Measurements from ENCODE around the gene STX19. TPM values are rescaled to one million over a fixed set of nuclear protein-coding genes. Genes with fewer than 3 reads are reported as not detected.
"Not testable (repeated sequence)": the region's sequence is repeated elsewhere in the genome, so short reads cannot be mapped to it uniquely, and the experiment has no call there.

STX19 gene
- total RNA-seq, 1 donor from 2014 or later, result not detected

DNA sequence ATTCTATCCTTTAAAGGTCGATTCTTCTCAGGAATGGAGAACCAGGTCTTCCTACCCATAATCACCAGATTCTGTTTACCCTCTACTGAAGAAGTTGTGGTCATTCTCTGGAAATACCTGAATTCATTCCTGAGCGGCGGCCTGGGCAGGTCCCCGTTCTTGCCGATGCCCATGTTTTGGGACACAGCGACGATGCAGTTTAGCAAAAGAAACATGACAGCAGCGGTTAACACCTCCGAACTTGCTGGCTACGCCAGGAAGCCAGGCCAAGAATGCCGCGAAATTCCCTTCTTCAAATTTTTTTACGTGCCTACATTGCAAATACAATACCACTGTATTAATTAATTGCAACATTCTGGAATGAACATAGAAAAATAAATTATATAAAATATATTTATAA is 32.9 kb upstream of the STX19 start:
- H3K4me3 ChIP-seq (ENCODE audit: low read depth, low read length), result no peak overlapping the region
- no peak for TF ChIP-seq CTCF (conservative IDR thresholded peaks at IDR 0.05; ENCODE audit: low read depth, low read length)
- DNase-seq (ENCODE audit: low read depth), result no peak

DNA sequence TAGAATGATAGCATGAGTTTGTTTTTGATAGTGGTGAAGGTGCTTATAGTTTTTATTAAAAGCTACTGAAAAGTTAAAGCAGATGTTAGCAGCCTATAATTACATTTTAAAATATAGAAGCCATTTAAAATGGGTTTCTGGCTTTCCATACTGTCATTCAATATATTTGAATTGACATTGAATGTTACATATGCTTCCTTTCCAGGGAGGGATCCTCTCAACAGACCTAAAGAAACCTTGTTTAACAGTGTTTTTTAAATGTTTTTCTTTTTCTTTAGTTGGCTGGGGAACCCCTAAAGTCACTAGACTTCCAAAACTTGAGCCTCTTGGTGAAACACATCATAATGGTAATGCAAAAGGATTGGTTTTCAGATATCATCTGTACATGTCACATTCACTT is 22.1 kb upstream of the STX19 start:
- TF ChIP-seq CTCF (conservative IDR thresholded peaks at IDR 0.05; ENCODE audit: low read depth, low read length), result no peak
- no peak for DNase-seq (ENCODE audit: low read depth)
- no peak overlapping the region for H3K4me3 ChIP-seq (ENCODE audit: low read depth, low read length)

DNA sequence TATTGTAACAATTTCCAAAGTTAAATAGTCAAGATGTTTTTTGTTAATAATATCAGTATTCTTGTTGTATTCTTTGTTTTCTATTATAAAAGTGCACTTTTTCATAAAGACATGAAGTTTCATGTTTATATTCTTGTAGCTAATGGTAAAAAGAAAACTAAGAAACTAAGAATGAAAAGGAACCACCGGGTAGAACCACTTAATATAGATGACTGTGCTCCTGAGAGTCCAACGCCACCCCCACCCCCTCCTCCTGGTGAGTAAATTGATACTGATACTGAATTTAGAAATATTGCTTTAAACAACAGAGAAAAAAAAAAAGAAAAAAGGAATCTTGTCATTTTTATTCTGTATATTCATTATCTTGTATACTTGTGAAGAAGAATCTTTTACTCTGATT is 20.9 kb upstream of the STX19 start:
- H3K4me3 ChIP-seq (ENCODE audit: low read depth, low read length), result no peak overlapping the region
- no peak for TF ChIP-seq CTCF (conservative IDR thresholded peaks at IDR 0.05; ENCODE audit: low read depth, low read length)
- DNase-seq (ENCODE audit: low read depth), result no peak

- no peak for TF ChIP-seq CTCF (conservative IDR thresholded peaks at IDR 0.05; ENCODE audit: low read depth, low read length)
- H3K4me3 ChIP-seq (ENCODE audit: low read depth, low read length), result no peak overlapping the region
- no peak for DNase-seq (ENCODE audit: low read depth)
Observed at GRCh38 chr3:94046533-94046932, 18.1 kb upstream of the STX19 start.

DNA sequence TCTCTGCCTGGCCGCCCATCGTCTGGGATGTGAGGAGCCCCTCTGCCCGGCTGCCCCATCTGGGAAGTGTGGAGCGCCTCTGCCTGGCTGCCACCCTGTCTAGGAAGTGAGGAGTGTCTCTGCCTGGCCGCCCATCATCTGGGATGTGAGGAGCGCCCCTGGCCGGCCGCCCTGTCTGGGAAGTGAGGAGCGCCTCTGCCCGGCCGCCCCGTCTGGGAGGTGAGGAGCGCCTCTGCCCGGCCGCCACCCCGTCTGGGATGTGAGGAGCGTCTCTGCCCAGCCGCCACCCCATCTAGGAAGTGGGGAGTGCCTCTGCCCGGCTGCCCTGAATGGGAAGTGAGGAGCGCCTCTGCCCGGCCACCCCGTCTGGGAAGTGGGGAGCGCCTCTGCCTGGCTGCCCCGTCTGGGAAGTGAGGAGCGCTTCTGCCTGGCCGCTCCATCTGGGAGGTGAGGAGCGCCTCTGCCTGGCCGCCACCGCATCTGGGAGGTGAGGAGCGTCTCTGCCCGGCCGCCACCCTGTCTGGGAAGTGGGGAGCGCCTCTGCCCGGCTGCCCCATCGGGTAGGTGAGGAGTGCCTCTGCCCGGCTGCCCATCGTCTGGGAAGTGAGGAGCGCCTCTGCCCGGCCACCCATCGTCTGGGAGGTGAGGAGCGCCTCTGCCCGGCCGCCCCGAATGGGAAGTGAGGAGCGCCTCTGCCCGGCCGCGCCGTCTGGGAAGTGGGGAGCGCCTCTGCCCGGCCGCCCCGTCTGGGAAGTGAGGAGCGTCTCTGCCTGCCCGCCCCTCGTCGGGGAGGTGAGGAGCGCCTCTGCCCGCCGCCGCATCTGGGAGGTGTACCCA is 15.9 kb upstream of the STX19 start:
- not testable (repeated sequence) for DNase-seq (ENCODE audit: low read depth); H3K4me3 ChIP-seq (ENCODE audit: low read depth, low read length)

DNA sequence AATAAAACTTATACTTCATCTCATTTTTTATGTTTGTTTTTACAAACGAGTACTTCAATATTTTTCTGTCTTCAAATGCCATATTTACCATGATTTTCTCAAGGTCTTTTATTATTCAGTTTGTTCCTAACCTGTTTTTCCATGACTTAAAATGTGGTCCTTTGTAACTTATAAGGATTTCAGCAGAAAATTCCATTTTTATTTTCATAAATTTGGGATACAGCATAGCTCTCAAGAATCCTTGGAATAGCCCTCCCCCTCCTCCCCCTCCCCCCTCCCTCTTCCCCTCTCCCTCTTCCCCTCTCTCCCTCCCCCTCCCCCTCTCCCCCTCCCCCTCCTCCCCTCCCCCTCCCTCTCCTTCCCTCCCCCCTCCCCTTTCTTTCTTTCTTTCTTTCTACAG is 14.9 kb upstream of the STX19 start:
- TF ChIP-seq CTCF (conservative IDR thresholded peaks at IDR 0.05; ENCODE audit: low read depth, low read length), result no peak
- no peak for DNase-seq (ENCODE audit: low read depth)
- H3K4me3 ChIP-seq (ENCODE audit: low read depth, low read length), result no peak overlapping the region

- H3K4me3 ChIP-seq (ENCODE audit: low read depth, low read length), result no peak overlapping the region
- peak; percentile 65 for TF ChIP-seq CTCF (conservative IDR thresholded peaks at IDR 0.05; ENCODE audit: low read depth, low read length)
- DNase-seq (ENCODE audit: low read depth), result no peak
Observed at GRCh38 chr3:94036909-94037507, 8.6 kb upstream of the STX19 start.
